Stimulated activated CD4-positive, alpha-beta T cell treated with anti-CD3 and anti-CD28 coated beads, Interleukin-1b, Interleukin-23, amount 100 ng/mL, for 48 hours (primary cell): ENCODE data around the gene LRMDA.

ENCODE experiments used
- DNase-seq: peaks from one replicate; pipeline ENCODE4 v3.0.0-alpha.2; 2020

LRMDA gene

DNA sequence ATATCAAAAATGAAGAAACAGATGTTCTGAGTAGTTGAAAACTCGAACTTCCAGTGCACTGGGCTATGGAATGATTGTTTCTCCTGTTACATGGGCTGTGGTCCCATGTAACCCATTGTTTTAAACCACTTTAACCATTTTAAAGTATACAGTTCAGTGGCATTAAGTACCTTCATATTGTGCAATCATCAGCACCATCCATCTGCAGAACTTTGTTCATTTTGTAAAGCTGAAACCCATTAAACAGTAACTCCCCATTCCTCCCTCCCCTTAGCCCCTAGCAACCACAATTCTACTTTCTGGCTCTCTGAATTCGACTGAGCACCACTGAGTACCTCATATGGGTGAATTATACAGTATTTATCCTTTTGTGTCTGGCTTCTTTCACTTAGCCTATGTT, 217.4 kb downstream of the LRMDA start:
- DNase-seq: no peak

DNA sequence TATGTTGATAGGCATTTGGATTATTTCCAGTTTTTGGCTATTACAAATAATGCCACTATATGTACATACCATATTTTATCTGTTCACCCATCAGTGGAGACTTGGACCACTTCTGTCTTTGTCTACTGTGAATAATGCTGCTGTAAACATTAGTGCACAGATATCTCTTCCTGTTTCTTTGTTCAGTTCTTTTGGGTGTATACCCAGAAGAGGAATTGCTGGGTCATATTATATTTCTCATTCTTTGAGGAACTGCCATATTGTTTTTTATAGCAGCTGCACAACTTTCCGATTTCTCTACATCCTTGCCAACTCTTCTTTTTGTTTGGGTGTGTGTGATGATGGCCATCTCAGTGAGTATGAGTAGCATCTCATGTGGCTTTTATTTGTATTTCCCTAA, 218.0 kb downstream of the LRMDA start:
- DNase-seq: no peak

DNA sequence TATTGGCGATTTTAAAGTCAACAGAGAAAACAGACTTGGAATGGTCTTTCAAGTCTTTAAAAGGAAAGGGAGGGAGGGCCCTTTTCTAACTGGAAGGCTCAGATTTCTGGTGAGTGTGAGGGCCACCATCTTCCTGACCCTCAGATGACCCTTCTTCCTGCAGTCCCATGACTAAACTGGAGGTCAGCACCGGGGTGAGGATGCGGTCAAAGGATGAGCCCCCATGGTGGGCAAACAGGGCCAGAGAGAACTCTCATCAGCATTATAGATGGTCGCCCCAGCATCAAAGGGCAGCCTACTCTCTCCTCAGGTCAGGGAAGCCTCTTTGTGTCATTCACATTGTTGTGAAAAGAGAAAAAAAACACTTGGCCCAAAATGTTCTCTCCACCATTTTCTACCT, 219.2 kb downstream of the LRMDA start:
- DNase-seq: no peak

DNA sequence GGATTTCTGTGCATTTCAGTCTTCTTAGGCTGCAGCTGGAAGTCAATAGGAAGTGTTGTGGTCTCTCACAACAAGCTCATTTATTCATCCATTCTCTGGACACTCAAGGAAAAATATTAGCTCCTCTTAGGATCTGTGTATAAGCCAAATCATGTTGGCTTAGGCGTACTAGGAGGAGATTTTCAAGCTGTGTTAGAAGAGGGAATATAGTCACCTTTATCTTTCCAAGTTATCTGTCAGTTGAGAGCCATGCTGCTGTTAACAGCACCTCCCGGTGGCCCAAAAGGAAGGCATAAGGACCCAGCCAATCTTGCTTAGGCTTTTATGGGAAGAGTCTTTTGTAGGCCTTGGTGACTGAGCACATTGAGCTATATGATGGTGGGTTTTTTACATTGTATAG, 220.0 kb downstream of the LRMDA start:
- no peak for DNase-seq

DNA sequence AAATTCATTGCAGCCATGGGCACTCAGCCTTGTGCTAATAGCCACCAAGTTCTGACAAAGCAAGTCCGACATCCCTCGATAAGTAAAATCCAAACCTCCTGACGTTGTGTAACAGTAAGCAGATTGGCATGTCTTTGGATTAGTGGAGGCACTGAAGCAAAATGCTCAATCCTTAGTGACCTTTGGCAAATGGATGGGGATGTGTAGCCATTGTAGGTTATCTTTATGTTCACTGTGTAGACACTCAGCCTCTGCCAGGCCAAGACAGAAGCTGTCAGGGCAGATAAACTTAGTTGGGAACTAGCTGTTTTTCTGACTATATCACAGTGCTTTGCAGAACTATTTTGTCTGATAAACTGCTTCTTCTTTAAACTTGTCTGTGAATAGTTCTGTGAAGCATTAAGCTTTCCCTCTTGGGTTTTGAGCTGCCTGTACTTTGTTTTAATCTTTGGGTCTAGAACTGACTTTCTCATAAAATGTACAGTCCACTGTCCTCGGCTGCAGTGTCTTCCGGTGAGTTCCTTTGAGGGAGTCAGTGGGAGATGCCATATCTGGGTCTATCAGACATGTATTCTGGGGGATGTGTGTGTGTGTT, 220.8 kb downstream of the LRMDA start:
- DNase-seq: no peak

DNA sequence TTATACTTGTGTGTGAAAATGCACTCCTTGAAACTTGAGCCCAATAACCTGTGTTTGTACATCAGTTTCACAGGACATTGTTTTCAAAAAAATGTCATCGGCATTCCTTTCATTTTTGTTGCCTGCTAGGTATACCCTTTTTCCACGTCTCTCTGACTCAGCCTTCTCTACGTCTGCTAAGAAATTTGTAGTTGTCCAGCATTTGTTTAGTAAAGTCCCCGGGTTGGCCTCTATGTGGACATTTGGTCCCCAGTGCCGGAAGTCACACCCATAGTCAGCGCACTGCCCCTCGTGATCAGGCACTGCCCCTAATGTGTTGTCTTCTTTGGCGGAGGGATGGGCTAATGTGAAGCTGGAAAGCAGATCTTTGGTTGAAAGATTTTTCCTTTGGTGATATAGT, 222.3 kb downstream of the LRMDA start:
- no peak for DNase-seq

DNA sequence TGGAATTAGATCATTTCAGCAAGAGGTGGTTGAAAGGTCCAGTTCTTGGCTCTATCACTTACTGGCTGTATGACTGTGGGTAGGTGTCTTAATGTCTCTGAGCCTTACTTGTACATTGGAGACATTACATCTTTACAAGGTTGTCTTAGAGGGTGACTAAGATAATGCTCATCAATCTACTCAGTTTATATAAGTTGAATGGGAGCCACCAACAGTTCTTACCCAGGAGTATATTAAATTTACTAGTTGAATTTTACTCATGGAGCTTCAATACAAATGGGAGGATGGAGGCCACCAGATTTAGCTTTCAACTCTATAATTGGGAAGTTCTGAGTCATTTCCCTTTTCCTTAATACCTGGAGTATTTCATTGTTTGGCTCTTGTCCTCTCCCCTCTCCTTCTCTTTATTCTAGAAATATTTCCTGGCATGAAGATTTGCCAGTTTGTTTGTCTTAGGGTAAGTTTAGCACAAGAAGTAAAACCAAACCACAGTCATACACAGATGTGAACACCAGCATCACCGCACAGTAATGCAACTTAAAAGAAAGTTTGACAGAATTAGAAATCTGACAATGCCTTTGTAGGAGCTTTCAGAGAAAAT, 222.8 kb downstream of the LRMDA start:
- DNase-seq: no peak

DNA sequence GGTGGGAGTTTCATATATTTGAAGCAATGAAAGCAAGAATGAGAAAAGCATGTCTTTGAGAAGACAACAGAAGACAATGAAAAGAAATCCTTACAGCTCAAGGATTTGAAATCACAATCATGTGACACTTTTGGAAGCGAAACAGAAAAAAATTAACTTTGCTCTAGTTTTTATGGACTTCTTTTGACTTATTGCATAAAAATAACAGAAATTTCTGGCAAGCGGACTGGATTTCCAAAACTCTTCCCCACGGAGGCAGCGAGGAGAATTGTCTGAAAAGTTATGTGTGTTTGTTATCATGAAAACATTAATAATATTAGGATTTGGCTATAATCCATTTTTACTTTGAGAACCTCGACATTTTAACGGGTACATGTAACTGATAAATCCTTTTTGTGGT, 223.3 kb downstream of the LRMDA start:
- DNase-seq: no peak

DNA sequence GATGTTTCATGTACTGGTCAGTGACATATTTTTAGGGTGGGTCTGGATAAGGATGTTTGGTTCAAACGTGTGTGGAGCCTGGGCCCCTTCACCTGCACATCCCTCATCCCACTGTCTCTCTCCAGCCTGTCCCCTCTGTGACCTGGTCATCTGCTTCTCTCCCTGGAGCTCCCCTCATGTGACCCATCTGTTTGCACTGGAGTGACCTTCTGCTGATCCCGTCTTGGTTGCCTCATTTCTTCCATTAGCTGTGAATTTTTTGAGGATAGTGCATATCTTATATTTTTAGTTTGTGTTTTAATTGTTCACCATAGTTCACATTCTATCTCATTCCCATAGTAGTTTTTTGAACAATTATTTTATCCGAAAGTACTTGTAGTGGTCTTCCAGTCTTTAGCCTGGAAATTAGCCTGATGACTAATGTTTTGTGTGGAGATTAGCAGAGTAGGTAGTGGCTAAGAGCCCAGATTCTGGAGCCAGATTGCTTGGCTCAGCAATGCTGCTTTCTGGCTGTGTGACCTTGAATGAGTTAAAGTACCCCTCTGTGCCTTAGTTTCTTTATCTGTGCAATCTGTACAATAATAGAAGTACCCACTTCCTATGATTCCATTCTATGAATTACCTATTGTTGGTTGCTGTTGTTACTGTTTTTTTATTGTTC, 224.5 kb downstream of the LRMDA start:
- no peak for DNase-seq

DNA sequence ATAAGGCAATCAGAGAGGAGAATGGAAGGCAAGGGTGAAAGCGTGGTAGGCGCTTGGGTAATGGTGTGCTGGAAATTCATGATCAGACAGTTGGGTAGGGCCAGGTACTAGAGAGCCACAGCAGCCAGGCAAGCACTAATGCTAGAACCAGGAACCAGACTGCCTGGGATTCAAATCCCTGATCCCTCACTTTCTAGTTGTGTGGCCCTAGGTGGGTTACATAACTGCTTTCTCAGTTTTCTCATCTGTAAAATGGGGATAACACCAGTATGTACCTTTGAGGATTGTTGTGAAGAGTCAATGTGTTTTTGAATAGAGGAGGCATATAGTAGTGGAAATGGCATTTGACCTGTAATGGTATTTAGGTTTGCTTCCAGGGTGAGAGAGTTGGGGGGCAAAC, 225.9 kb downstream of the LRMDA start:
- DNase-seq: no peak

DNA sequence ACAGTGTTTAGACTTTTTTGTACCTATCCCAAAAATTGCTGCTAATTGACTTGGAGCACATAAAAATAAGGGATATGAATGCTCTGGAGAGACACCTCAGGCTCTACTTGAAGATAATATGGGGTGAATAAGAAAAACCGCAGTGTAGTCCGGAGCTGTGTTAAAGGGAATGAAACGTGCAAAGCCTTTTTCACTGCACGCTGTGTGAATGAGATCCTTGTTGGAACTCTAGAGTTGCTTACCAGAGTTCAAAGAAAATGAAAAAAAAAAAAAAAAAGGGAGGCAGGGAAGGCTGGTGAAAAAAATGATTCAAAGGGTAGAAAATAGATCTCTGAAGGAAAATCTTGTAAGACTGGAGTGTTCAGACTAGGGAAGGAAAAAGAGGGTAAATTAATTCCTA, 226.6 kb downstream of the LRMDA start:
- no peak for DNase-seq

DNA sequence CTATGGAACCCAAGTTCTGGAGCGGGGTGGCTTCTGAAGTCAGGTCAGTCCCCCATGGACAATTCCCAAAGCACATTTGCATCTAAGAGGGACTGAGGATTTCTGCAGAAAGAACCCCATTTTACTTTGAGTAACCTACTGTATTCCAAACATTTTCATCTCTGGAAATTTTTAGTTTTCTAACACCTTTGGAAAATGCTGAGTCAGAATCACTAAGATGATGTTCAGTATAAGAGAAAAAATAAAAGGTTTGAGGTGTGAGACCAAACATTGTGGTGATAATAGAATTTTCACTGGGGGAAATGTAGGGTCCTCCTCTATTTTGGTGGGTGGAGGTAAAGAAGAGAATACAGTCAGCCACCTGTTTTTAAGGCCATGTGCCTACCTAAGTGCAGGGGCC, 227.1 kb downstream of the LRMDA start:
- no peak for DNase-seq

DNA sequence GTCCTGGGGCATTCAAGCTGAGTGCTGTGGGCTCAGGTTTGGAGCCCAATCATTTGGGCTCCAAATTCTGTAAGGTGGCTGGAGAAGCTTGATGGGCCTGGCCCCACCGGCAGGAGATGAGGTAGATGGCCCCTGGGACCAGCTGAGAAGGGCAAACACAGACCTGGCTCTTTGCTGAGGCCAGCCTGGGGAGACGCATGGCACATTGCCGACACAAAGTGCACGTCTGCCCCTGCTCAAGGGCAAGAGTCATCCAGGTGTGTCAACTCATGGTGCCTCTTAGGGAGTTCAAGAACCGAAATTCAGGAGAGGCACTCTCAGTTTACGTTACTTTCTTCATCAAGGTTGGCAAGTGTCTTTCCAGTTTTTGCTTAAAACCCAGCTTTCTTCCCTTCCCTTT, 227.5 kb downstream of the LRMDA start:
- DNase-seq: no peak

DNA sequence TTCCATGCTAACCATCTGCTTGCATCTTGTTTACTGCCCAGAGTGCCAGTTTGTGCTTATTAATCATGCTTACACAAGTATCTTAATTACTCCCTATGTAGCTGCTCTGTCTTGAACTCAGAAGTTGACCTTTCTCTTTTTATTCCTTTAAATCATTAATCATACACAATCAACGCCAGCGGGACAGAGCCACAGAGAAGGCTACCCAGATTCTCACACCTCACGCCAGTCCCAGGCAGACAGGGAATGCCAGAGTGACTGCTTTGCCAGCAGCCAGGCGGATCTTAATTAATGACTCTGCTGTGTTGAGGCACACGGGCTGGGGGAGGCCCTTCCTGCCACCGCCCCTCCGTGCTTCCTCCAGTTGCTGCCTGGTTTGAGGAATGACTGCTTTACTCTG, 229.4 kb downstream of the LRMDA start:
- no peak for DNase-seq

DNA sequence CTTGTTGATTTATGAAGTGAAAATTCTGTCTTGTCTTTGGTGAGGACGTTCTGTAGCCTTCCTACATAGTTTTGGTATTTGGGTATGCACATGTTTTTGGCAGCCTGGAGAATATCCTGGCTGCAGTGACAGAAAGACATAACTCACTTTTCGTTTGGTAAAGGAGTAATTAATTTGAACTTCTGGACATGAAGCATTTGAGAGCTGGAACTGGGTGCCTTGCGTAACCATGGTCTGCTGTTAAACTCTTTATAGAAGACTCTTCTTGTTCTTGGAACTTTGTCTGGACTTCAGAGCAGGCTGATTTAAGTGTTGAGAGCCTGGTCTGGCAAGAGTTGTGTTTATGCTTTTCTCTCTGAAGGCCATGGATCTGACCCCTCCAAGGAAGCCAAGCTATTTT, 231.3 kb downstream of the LRMDA start:
- DNase-seq: no peak

DNA sequence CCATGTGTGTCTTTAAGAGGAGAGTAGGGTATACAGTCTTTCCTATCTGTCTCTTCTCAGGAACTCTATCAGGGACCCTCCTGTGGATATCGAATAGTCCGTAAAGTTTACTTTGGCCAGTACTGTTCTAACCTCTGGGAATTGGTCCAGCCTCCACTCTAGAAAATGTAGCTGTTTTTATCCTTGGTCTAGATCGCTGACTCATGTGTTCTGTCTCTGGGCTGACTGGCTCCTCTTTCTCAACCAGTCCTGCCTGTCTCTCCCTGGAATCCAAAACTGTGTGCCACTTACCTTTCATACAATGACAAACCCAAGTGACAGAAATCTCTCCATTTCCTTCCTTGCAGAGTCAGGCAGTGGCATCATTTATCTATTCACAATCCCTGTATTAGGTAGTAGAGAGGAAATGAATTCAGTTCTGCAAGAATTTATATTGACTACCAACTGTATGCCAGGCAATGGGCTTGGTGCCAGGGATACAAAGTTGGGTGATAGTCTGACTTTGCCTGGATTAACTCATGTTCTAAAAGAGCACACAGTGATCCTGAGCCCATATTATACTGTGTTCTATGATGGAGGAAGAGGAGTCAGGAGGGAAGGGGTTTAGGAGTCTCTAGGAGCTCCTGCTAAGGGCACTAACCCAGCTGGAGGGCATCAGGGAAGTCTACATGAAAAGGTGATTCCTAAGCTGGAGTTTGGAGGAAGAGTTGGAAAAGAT, 232.7 kb downstream of the LRMDA start:
- no peak for DNase-seq

DNA sequence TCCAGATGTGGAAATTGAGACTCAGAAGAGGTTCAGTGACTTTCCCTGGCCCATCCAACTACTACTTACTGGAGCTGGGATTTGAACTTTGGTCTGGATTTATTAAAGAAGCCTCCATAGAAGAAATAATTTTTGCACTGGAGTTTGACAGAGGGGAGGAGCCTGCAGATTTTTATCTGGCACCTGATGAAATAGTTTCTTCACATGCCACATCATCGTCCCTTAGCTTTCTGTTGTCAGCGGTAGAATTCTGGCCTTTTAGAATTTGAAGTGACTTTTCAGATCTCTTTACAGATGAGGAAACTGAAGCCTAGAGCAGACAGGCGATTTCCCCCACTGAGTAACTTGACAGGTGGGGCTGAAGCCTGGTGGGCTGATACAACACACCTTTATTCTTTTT, 233.5 kb downstream of the LRMDA start:
- no peak for DNase-seq

DNA sequence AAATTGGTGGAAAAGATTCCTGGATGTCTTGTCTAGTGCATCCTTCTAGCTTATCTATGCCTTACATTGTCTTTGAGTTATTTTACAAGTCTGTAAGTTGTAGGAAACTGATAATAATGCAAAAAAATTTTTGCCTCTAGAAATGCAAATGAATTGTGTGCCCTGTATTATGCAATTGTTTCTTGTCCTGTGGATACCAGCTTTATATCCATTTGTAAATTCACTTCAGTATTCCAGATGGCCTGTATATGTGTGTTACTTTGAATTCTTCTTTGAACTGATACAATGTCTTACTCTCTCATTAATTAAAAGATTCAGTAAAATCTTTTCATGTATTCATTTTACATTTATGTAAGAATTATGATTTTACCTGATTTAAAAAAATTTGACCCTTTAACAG, 234.3 kb downstream of the LRMDA start:
- no peak for DNase-seq

DNA sequence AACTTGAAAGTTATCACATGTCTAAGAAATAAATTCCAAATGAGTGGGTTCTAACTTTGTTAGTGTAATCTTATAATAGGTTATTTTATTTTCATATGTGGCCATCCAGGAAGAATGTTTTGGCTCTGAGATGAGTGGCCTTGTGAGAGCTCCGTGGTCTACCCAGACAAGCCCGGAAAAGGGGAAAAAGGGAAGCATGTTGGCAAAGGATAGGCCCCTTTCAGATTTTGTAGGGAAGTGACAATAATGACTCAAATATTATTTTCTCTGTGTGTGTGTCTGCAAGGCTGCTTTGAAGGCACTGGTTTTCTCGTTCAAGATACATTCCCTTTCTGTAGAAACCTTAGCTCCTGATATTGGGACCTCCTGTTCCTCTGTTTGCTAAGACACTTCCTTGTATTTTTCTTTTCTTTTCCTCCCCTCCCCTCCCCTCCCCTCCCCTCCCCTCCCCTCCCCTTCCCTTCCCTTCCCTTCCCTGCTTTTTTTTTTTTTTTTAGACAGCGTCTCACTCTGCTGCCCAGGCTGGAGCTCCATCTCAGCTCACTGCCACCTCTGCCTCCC, 240.8 kb downstream of the LRMDA start:
- DNase-seq: no peak

DNA sequence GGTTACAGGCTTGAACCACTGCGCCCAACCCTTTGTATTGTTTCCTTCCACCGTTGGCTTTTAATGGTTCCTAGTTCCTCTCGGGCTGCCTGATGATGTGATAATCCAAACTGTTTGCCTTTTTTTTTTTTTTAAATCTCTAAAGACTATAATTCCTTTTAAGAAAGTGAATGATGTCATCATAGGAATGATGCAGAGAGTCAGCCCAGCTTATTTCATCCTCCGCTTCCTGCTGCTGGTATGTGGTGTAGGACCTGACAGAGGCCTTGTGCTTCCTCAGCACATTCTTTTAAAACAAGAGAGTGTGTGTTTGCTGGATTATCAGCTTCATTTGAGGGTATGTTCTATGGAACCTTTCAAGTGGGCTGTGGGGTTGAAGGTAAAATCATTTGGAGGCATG, 241.4 kb downstream of the LRMDA start:
- DNase-seq: no peak

DNA sequence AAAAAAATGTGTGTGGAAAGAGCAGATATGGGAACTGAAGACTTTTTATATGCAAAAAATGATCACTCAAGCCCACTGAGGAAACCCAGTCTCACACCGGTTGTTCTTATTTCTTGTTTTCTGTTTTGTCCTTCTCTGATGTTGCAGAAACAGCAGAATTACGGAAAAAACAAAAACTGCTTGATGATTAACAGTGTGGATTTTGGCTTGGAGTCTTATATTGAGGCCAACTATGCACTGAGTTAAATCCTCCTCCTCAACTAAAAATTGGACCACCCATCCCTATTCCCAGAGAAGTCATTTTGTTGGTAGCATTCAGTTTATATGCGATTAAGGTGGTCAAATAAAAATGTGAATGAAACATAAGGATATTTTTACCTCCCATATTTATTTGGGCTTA, 246.1 kb downstream of the LRMDA start:
- no peak for DNase-seq

DNA sequence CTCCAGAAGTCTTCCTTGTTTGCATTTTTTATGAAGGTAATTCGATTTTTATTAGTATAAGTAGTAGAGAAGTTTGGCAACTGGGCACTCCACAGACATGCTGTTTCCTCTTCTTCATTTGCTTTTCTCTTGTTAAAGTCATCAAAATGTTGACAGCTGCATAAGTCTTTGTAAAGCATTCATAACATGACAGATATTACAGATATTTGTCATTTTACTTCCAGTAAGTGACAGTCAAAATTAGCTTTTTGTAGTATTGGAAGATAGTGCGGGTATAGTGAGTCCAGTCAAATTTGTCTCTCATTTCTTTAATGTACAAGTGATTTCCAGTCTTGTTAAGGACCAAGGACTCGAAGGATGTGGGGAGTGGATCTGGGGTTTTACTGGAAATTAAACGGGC, 247.1 kb downstream of the LRMDA start:
- no peak for DNase-seq

DNA sequence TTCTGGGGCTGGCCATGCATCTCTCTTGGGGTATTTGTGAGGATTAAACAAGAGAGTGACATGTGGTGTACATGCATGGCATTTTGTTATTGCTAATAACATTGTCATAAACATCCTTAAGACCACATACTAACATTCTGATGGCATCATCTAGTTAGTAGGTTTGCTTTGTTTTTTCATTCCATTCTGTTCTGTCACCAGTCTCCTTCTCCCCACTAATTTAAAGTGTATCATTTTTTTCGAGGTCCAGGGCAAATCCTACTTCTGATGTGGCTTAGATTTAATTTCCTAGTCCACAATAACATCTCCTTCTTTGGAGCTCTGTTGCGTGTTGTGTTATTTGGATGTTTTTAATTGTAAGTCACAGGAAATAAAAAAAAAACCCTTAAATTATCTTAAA, 248.1 kb downstream of the LRMDA start:
- no peak for DNase-seq

DNA sequence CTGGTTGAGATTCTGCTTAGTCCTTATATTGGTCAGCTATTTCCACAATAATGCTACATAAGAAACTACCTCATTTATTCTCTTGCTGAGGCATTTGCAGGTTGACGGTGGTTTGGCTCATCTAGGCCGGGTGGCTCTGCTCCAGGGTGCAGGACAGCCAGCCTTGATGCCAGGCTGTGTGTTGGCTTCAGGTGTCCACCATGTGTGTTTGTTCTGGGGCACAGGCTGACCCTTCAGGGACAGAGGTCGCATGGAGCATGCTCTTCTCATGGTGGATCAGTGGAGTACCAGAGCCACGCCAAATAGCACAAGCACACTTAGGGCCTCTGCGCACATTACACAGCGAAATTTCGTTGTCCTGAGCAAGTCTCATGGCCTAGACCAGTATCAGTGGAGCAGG, 249.9 kb downstream of the LRMDA start:
- no peak for DNase-seq
